ENCODE measurements around the gene NPHP4.

Gene NPHP4

DNA sequence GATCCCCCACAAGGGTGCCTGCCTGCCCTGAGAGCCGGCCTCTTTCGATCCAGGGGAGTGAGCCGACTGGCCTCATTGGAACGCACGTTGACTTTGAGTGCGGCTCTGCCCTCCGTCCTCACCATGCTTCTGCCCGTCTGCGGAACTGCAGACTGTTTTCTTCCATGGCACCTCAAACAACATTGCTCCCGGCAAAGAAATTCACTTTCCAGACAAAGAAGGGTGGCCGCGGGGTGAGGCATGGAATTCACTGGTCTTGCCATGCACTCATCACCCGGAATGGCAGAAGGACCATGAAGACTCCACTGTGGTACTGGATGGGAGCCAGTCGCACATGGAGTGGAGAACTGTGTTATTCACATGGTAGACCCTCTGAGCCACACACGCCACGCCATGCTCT lies 169.5 kb downstream of the NPHP4 start:
- no peak for DNase-seq

DNA sequence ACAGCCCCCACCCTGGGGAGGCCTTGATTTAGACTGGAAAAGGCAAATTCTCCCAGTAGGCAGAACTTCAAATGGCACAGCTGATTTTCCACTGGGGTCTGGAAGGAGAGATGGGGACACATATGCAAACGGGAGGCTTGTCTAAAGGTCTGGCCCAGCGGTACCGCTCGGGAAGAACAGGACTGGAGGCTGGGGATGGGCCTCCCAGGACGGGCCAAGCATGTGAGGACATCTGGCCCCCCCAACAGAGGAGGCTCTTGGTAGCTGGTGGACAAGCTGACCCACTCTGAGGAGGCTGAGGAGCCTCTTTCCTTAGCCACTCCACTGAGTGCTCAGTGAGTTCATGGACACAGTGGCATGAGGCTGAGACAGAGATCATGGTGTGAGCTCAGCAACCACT lies 170.0 kb downstream of the NPHP4 start:
- DNase-seq: no peak

DNA sequence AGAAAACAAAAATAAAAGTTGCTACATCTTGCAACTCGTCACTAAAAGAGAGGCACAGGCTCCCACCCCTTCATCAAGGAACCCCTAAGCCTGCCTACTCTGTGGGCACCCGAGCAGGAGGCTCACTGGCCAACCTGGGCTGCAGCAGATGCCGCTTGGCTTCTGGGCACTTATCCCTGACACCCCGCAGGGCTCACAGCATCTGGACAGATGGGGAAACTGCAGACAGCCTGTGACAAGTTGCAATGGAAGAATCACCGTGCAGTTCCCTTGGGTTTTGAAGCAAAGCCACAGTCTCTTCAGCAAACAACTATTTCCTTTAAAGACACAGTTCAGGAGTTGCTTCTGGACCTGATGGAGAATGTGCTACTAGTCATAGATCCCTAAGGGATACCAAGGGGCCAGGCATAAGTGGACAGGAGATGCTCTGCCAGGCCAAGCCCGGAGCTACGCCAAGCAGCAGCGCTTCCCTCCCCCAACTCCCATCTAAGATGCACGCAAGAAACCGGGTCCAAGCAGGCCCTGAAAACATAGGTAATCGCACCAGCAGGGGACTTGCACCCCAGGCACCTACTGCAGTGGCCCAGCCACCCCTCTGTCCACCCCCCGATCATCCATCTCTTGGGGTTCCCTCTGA lies 170.6 kb downstream of the NPHP4 start:
- no peak for DNase-seq

DNA sequence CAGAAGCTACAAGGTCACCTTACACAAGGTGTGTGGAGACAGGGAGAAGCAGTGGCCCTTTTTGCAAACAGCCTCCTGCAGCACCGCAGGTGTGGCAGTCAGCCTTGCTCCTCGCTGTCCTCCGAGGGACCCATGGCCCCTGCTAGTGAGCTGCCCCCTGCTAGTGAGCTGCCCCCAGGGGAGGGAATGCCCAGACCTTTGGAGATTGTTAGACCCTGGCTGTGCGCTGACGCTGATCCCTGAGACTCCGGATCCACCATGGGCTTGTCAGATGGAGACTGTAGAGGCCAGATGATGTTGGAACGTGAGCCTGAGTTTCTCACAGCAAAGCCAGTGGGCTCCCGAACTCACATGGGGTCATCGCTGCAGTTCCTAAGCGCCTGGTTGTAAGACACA lies 172.2 kb downstream of the NPHP4 start:
- DNase-seq: no peak

GRCh38 chr1:5819391-5820025 lies 172.7 kb downstream of the NPHP4 start:
- DNase-seq: no peak

GRCh38 chr1:5818755-5819154 lies 173.5 kb downstream of the NPHP4 start:
- no peak for DNase-seq

DNA sequence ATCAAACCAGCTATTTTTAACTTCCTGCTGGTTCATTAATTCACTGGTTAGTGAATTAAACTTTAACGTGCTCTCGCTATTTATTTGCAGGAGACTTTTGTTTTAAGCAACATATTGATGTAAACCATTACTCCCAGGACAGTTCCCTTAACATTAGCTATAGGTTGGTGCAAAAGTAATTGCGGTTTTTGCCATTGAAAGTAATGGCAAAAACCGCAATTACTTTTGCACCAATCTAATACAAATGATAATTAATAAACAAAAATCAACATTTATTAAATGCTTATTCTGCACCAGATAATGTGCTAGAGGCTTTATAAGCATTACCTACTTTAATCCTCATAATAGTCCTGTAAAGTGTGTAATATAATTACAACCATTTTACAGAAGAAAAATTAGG lies 176.5 kb downstream of the NPHP4 start:
- no peak for DNase-seq

DNA sequence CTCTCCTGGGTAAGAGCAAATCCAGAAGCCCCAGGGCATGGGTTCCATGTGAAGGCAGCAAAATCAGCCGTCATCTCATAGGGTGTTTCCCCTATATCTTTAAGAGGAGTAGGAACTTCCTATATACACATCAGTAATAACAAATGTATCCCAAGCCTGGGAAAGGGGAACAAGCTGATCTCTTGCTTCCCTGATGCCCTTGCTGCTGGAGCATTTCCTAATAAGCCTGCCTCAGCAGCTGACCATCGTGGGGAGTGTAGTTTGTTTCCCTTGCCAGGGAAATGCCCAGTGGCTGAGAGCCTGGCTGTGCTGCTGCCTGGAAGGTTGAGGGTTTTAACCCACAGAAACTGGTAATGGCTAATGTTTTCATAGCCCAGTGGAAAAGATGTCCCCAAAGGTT lies 177.0 kb downstream of the NPHP4 start:
- DNase-seq: no peak

- no peak for DNase-seq
Measured at GRCh38 chr1:5814046-5814619, 178.1 kb downstream of the NPHP4 start.

DNA sequence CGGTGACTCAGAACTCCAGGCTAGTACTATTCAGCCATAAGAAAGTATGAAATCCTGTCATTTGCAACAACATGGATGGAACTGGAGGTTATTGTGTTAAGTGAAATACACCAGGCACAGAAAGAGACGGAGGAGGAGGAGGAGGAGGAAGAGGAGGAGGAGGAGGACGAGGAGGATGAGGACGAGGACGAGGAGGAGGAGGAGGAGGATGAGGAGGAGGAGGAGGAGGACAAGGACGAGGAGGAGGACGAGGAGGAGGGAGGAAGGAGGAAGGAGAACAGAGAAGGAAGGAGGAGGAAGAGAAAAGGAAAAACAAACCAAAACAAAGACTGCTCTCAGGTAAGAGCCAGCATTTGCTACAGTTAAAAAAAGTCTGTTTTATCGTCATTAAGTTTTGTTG lies 178.7 kb downstream of the NPHP4 start:
- DNase-seq: no peak
